NAMALWA (cell line): ENCODE measurements around the gene SCN1A.

Experiments used
- DNase-seq: peaks from one replicate; pipeline ENCODE4 v3.0.0-alpha.2; 2015; ENCODE audit warnings: low spot score

SCN1A gene

GRCh38 chr2:165970663-165971062 is 157.2 kb downstream of the SCN1A start:
- no peak for DNase-seq

DNA sequence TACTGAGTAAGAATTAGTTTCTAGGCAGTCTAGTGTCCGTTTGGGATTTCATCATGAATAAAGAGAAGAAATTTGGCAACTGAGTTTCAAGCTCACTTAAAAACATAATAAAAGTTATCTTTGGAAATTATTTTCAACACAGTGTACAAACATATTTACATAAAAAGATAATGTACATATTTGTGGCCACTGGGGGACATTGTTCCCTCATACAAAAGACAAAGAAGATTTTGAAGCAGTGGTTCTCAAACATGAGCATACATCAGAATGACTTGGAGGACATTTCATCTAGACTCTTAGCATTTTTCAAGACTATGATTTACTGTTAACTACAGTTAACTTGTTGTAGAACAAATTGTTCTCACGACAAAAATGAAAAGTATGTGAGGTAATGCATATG is 158.6 kb downstream of the SCN1A start:
- DNase-seq: no peak

- no peak for DNase-seq
Measured at GRCh38 chr2:165967746-165968145, 160.1 kb downstream of the SCN1A start.

- DNase-seq: no peak
Measured at GRCh38 chr2:165961818-165962217, 166.0 kb downstream of the SCN1A start.

DNA sequence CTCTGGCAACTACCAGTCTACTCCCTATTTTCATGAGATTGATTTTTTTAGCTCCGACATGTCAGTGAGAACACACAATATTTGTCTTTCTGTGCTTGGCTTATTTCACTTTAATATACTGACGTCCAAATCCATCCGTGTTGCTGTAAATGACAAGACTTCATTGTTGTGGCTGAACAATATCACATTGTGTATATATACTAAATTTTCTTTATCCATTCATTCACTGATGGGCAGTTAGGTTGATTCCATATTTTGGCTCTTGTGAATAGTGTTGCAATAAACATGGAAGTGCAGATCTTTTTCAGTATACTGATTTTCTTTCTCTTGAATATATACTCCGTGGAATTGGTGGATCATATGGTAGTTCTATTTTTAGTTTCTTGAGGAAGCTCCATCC is 168.4 kb downstream of the SCN1A start:
- no peak for DNase-seq

DNA sequence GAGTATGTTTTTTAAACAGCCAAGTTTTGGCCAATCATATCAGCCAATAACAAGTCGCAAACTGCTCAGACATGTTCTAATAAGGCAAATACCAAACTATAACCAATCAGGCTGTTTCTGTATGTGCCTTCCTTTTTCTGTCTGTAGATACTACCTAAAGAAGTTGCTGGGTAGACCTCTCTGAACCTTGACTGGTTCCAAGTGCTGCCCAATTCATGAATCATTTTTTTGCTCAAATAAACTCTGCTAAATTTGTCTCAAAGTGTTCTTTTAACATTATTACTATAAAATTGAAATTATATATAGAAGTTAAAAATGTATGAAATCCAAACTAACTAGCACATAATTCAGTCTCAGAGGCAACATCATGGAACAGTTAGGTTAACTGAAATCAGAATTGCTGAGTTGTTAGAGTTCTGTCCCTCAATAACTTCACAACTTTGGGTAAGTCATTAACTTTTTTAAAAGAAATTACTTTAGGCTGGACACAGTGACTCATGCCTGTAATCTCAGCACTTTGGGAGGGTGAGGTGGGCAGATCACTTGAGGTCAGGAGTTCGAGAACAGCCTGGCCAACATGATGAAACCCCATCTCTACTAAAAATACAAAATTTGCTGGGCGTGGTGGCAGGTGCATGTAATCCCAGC is 169.4 kb downstream of the SCN1A start:
- DNase-seq: no peak

DNA sequence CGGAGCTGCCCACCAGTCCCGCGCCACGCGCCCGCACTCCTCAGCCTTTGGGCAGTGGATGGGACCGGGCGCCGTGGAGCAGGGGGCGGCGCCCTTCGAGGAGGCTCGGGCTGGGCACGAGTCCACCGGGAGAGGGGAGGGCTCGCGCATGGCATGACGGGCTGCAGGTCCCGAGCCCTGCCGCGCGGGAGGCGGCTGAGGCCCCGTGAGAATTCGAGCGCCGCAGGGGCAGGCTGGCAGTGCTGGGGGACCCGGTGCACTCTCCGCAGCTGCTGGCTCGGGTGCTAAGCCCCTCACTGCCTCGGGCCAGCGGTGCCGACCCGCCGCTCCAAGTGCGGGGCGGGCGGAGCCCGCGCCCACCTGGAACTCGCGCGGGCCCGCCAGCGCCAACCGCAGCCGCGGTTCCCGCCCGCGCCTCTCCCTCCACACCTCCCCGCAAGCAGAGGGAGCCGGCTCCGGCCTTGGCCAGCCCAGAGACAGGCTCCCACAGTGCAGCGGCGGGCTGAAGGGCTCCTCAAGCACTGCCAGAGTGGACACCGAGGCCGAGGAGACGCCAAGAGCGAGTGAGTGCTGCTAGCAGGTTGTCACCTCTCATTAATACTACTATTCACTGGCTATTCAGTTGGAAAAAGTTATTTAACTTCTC is 170.7 kb downstream of the SCN1A start:
- no peak for DNase-seq

DNA sequence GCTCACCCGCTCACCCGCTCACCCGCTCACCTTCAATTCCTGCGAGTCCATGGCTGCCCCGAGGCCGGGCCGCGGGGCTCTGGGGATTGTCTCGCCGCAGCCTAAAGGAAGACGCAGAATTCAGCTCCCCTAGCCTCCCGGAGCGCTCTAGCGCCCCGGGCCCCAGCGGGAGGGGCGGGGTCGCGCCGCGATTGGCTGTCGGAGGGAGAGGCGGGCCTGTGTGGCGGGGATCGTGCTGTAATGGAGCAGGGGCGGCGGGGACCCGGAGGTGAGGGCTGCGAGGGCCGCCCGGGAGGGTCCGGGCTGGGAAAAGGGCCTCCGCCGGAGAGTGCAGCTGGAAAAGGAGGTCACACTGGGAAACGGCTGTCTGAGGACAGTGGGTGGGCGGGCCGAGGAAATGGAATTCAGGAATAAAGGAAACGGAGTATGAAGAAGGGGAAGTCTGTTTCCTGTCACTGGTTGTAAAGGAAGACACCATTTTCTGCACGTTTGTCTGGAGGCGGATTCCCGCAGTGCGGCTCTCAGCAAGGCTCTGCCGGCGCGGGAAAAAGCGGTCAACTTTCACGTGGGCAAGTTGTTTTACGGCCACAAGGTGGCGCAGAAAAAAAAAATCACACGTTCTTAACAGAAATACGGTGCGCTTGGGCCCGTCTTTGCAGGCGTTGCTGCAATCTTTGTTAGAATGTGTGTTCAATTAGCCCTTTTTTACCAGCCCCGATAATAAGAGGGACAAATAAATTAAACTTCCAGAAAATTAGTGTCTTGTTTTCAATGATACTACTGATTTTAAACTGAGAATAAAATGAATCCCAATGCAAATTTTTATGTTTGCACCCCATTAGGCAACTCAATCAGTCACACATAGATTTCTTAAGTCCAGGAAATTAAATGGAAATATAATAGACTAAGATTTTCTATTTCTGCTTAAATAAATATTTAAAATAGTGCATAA is 173.9 kb downstream of the SCN1A start, which contains the start of gene TTC21B:
TTC21B (minus strand) TSS at position 122 of the 952 bp plus-strand sequence; CDS start at position 51, 71 bp downstream.
- DNase-seq: peak; percentile 95

GRCh38 chr2:165953306-165953654 is 174.5 kb downstream of the SCN1A start:
- DNase-seq: no peak

DNA sequence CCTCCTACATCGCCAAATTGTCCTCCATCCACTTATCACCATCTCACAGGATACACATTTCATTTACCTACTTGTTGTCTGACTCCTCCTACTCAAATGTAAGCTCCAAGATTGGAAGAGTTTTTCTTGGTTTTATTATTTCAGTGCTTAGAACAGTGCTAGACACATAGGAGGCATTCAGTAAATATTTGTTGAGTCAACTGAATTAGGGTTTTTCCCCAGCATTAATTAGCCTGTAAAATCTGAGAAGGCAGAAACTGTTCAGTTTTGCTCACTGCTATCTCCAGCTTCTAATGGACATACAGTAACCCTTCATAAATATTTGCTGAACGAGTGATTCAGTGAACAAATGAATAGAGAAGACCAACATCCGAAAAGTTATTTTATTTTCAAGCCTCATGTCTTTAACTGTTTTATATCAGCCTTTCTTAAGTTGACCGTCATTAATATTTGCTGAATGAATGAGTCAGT is 175.0 kb downstream of the SCN1A start:
- peak; percentile 46 for DNase-seq

GRCh38 chr2:165952085-165952484 is 175.7 kb downstream of the SCN1A start:
- no peak for DNase-seq

DNA sequence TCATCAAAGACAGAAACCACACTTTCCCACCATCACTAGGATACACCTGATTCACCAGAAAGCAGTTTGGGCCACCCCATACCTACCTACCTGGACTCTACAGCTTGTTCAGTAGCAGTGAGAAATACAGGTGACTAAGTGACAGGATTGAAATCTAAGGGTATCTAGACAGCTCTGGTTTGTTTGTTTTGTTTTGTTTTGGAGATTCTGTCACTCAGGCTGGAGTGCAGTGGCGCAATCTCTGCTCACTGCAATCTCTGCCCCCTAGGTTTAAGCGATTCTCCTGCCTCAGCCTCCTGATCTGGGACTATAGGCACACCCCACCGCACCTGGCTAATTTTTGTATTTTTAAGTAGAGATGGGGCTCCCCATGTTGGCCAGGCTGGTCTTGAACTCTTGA is 177.4 kb downstream of the SCN1A start:
- no peak for DNase-seq

DNA sequence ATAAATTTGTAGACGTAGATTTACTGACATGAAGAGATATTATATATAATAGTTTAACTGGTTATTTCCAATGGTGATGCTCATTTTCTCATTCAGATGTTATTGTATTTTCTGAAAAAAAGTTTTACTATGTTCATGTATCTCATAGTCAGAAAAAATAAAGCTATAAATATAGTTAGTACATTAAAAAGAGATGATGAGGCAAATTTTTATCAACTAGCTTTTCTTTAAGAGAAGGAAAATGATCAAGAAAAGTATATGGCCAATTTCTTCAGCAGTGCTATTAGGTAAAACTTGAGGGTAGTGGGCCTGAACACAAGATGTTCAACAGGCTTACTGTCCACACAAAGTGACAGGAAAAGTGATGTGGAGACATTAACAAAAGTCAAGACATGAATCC is 186.0 kb downstream of the SCN1A start:
- no peak for DNase-seq

GRCh38 chr2:165938237-165938636 is 189.6 kb downstream of the SCN1A start:
- DNase-seq: no peak
